A673 (cell line): ENCODE results near the gene RFC1. TPM values are rescaled to one million over a fixed set of nuclear protein-coding genes. Genes with fewer than 3 reads are reported as not detected.
A peak's percentile ranks its signal among the peaks of the same experiment; 100 is the strongest.
"Not testable (repeated sequence)": the region's sequence is repeated elsewhere in the genome, so short reads cannot be mapped to it uniquely, and the experiment has no call there.

Experiments used
- BruUV-seq: library from RNA; stranded (reverse); fragments of 400-500 nt; replicated peaks from 2 replicates; lab custom pipeline; 2021; lab: Mats Ljungman, UMichigan
- CTCF ChIA-PET: fragments of 300-600 bp; sonication (Branson Sonifier 250); formaldehyde crosslinking; loops from one replicate; lab custom pipeline; 2022; ENCODE audit warnings: antibody characterized with exemption; lab: Charles Lee
- POLR2A ChIA-PET: fragments of 300-600 bp; sonication (Branson Sonifier 250); formaldehyde crosslinking; loops from one replicate; lab custom pipeline; 2022; ENCODE audit warnings: antibody characterized with exemption; ENCODE audit not compliant: low non-redundant PET; lab: Charles Lee
- DNase-seq: peaks from one replicate; pipeline ENCODE4 v3.0.0-alpha.2; 2015; ENCODE audit warnings: low spot score
- H3K27ac ChIP-seq: fragments of 200-600 bp; sonication (generic); 2 replicates; pipeline ENCODE4 v1.5.1; 2016; ENCODE audit warnings: mixed run types, low read depth, mild to moderate bottlenecking, mixed read lengths, antibody characterized with exemption, low read length; ENCODE audit not compliant: poor library complexity, severe bottlenecking
- H3K27me3 ChIP-seq: fragments of 200-600 bp; sonication (generic); replicated peaks from 2 replicates; pipeline ENCODE4 v1.6.1; 2017; ENCODE audit warnings: mixed run types, low read depth, mild to moderate bottlenecking, mixed read lengths, antibody characterized with exemption, low read length; ENCODE audit not compliant: insufficient read depth, poor library complexity
- H3K36me3 ChIP-seq: fragments of 200-600 bp; sonication (generic); 2 replicates; pipeline ENCODE4 v1.6.1; 2016; ENCODE audit warnings: mixed run types, mild to moderate bottlenecking, mixed read lengths, antibody characterized with exemption, low read length; ENCODE audit not compliant: insufficient read depth, poor library complexity, severe bottlenecking
- H3K4me1 ChIP-seq: fragments of 200-600 bp; sonication (generic); 2 replicates; pipeline ENCODE4 v1.6.1; 2017; ENCODE audit warnings: mixed run types, mild to moderate bottlenecking, mixed read lengths, antibody characterized with exemption, low read length; ENCODE audit not compliant: insufficient read depth, poor library complexity, severe bottlenecking
- H3K4me3 ChIP-seq: fragments of 200-600 bp; sonication (generic); 2 replicates; pipeline ENCODE4 v1.5.1; 2016; ENCODE audit warnings: low read depth, mixed run types, mild to moderate bottlenecking, mixed read lengths, low read length; ENCODE audit not compliant: poor library complexity, severe bottlenecking
- H3K9me3 ChIP-seq: fragments of 200-600 bp; sonication (generic); 2 replicates; pipeline ENCODE4 v1.6.1; 2016; ENCODE audit warnings: mixed run types, low read depth, mild to moderate bottlenecking, mixed read lengths, antibody characterized with exemption, low read length; ENCODE audit not compliant: poor library complexity, severe bottlenecking
- EZH2 ChIP-seq: fragments of 200-600 bp; sonication (generic); IDR thresholded peaks from 2 replicates; pipeline ENCODE4 v1.6.1; 2017; ENCODE audit warnings: borderline replicate concordance, low read depth, mild to moderate bottlenecking, mixed read lengths, antibody characterized with exemption, low read length; ENCODE audit not compliant: poor library complexity, severe bottlenecking
- intact Hi-C: fragments of 100-400 bp; cut with micrococcal nuclease; formaldehyde crosslinking; loops from one replicate; pipeline ENCODE4 v1.10.0; 2022; ENCODE audit not compliant: unreplicated experiment
- total RNA-seq: library from RNA; stranded (reverse); gene quantifications from 2 replicates; pipeline ENCODE4 v1.2.3, GENCODE V29; 2021
- TF ChIP-seq, protein P1 (sequence below): fragments of 300-800, 200-600 bp; sonication (generic); conservative IDR thresholded peaks from 2 replicates; pipeline ENCODE4 v1.5.1; 2017; ENCODE audit warnings: low read depth, mild to moderate bottlenecking, antibody characterized with exemption, low read length, moderate library complexity, mixed read lengths

The RFC1 gene
- total RNA-seq, 1 experiment from 2014 or later, result 71.8 TPM

DNA sequence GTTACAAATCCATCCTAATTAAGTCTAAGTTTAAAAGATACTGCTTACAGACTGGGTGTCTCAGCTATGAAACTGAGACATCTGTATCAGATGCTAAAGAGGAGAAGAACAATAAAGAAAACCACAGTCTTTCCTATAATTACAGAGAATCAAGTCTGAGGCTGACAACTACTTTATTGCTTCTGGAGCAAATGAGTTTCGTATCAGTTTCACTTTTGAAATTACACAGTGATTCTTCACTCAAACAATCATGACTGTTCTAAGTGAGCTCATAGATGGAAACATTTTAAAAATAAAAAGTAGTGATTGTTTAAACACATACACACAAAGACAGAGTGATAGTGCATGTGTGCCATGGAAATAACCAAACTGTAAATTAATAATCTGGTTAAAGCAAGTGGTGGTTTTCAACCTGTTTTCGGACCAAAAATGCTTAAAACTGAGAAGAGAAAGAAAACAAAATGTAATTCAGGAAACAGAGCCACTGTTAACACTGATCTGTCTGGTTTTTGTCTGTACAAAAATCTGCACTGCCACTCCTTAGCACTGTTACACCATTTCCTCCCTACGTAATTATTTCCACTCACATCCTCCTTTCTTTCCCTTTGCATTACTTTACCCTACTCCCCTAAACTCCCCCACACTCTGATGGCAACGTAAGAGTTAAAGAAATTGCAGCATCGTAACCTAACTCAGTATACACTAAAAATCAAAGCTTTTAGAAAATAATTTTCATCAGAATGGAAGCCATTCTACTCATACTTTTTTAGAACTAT lies 12.5 kb downstream of the RFC1 start:
- no TSS peak for BruUV-seq
- peak overlapping the region; percentile 48 for H3K4me3 ChIP-seq

DNA sequence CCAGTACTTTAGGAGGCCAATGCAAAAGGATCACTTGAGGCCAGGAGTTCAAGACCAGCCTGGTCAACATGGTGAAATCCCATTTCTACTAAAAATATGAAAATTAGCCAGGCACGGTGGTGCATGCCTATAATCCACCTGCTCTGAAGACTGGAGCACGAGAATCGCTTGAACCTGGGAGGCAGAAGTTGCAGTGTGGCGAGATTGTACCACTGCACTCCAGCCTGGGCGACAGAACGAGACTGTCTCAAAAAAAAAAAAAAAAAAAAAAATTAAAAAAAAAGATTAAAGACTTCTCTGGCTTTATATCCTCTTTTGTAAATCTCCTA lies 13.0 kb downstream of the RFC1 start:
- peak overlapping the region; percentile 95 for H3K27ac ChIP-seq
- H3K4me1 ChIP-seq, result peaks cover 29% of the 10 kb centered on the region
- H3K27me3 ChIP-seq, CTCF ChIA-PET, POLR2A ChIA-PET, H3K9me3 ChIP-seq, BruUV-seq, DNase-seq, intact Hi-C loops: not testable (repeated sequence)
- H3K36me3 ChIP-seq, result peaks cover 24% of the 10 kb centered on the region
- peak overlapping the region; percentile 48 for H3K4me3 ChIP-seq

More for the DNA sequence above, 12.5 kb downstream of the RFC1 start:
- peak; percentile 61 for DNase-seq
- Histone ChIP-seq H3K36me3 (peaks cover 24% of the 10 kb centered on the region), H3K27ac (peak overlapping the region; percentile 95), H3K9me3 (no peaks in the 10 kb centered on the region), H3K27me3 (no peaks in the 10 kb centered on the region), H3K4me1 (peaks cover 29% of the 10 kb centered on the region)
- ChIA-PET POLR2A (no interaction called here), CTCF (no interaction called here)
- intact Hi-C loops, result no loop called here
- TF ChIP-seq, protein P1, sequence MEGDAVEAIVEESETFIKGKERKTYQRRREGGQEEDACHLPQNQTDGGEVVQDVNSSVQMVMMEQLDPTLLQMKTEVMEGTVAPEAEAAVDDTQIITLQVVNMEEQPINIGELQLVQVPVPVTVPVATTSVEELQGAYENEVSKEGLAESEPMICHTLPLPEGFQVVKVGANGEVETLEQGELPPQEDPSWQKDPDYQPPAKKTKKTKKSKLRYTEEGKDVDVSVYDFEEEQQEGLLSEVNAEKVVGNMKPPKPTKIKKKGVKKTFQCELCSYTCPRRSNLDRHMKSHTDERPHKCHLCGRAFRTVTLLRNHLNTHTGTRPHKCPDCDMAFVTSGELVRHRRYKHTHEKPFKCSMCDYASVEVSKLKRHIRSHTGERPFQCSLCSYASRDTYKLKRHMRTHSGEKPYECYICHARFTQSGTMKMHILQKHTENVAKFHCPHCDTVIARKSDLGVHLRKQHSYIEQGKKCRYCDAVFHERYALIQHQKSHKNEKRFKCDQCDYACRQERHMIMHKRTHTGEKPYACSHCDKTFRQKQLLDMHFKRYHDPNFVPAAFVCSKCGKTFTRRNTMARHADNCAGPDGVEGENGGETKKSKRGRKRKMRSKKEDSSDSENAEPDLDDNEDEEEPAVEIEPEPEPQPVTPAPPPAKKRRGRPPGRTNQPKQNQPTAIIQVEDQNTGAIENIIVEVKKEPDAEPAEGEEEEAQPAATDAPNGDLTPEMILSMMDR, result no peak
- no peak for TF ChIP-seq EZH2

DNA sequence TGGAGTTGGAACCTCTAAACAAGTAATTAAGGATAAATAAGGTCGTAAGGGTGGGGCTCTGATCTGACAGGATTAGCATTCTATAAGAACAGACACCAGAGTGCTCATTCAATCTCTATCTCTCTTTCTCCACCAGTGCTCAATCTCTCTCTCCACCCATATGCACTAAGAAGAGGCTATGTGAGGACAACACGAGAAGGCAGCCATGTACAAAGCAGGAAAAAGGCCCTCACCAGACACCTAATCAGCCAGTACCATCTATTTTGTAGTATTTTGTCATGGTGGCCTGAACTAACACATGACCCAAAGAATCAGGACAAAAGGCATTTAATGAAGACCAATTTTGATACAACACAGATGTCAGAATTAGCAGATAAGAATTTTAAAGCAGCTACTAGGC lies 16.8 kb downstream of the RFC1 start:
- ChIA-PET CTCF (no interaction called here), POLR2A (no interaction called here)
- Histone ChIP-seq H3K4me3 (no peak overlapping the region), H3K4me1 (peaks cover 19% of the 10 kb centered on the region), H3K27me3 (no peaks in the 10 kb centered on the region), H3K27ac (no peak overlapping the region), H3K36me3 (peaks cover 24% of the 10 kb centered on the region), H3K9me3 (no peaks in the 10 kb centered on the region)
- no TSS peak for BruUV-seq
- TF ChIP-seq, protein P1, result no peak
- TF ChIP-seq EZH2, result no peak
- intact Hi-C loops, result no loop called here
- DNase-seq, result no peak
